GM19467 (cell line): Measurements from ENCODE around the gene GPR158.
"Not testable (repeated sequence)": the region's sequence is repeated elsewhere in the genome, so short reads cannot be mapped to it uniquely, and the experiment has no call there.

Source experiments
- ATAC-seq: cut with Tn5 transposase; IDR thresholded peaks from one replicate; pipeline ENCODE4 v1.9.1; 2021; ENCODE audit warnings: mild to moderate bottlenecking, moderate library complexity; ENCODE audit not compliant: unreplicated experiment

Gene GPR158

GRCh38 chr10:25294032-25294926, 119.5 kb downstream of the GPR158 start:
- ATAC-seq: no peak

- no peak for ATAC-seq
Observed at GRCh38 chr10:25296324-25296723, 121.5 kb downstream of the GPR158 start.

- ATAC-seq: no peak
Observed at GRCh38 chr10:25297466-25297865, 122.7 kb downstream of the GPR158 start.

GRCh38 chr10:25300073-25300472, 125.3 kb downstream of the GPR158 start:
- ATAC-seq: no peak

GRCh38 chr10:25304606-25305005, 129.8 kb downstream of the GPR158 start:
- no peak for ATAC-seq

- ATAC-seq: no peak
Observed at GRCh38 chr10:25306386-25306785, 131.6 kb downstream of the GPR158 start.

GRCh38 chr10:25308278-25308677, 133.5 kb downstream of the GPR158 start:
- no peak for ATAC-seq

- not testable (repeated sequence) for ATAC-seq
Observed at GRCh38 chr10:25317596-25318211, 142.9 kb downstream of the GPR158 start.

- ATAC-seq: no peak
Observed at GRCh38 chr10:25327273-25327672, 152.5 kb downstream of the GPR158 start.

GRCh38 chr10:25328361-25328760, 153.6 kb downstream of the GPR158 start:
- no peak for ATAC-seq

- not testable (repeated sequence) for ATAC-seq
Observed at GRCh38 chr10:25329587-25329986, 154.8 kb downstream of the GPR158 start.

- ATAC-seq: no peak
Observed at GRCh38 chr10:25334445-25334844, 159.6 kb downstream of the GPR158 start.

- ATAC-seq: no peak
Observed at GRCh38 chr10:25336330-25336729, 161.5 kb downstream of the GPR158 start.

GRCh38 chr10:25338271-25338670, 163.5 kb downstream of the GPR158 start:
- no peak for ATAC-seq

- ATAC-seq: no peak
Observed at GRCh38 chr10:25339966-25340365, 165.2 kb downstream of the GPR158 start.

- no peak for ATAC-seq
Observed at GRCh38 chr10:25349520-25349919, 174.7 kb downstream of the GPR158 start.

- no peak for ATAC-seq
Observed at GRCh38 chr10:25356609-25357008, 181.8 kb downstream of the GPR158 start.

GRCh38 chr10:25357269-25357668, 182.5 kb downstream of the GPR158 start:
- no peak for ATAC-seq

GRCh38 chr10:25382029-25382810, 207.4 kb downstream of the GPR158 start:
- ATAC-seq: no peak

GRCh38 chr10:25382901-25383300, 208.1 kb downstream of the GPR158 start:
- ATAC-seq: not testable (repeated sequence)

- ATAC-seq: no peak
Observed at GRCh38 chr10:25383686-25384085, 208.9 kb downstream of the GPR158 start.
